ENCODE data around the gene ZNF223. TPM values are rescaled to one million over a fixed set of nuclear protein-coding genes. Genes with fewer than 3 reads are reported as not detected.

The ZNF223 gene
- total and polyA plus RNA-seq, 10 of the 15 experiments (the other 5 are each of a cell fraction or from before 2014, with no cell fraction given) = 0.05 to 3.7 (median 0.14) TPM; not detected in 4

DNA sequence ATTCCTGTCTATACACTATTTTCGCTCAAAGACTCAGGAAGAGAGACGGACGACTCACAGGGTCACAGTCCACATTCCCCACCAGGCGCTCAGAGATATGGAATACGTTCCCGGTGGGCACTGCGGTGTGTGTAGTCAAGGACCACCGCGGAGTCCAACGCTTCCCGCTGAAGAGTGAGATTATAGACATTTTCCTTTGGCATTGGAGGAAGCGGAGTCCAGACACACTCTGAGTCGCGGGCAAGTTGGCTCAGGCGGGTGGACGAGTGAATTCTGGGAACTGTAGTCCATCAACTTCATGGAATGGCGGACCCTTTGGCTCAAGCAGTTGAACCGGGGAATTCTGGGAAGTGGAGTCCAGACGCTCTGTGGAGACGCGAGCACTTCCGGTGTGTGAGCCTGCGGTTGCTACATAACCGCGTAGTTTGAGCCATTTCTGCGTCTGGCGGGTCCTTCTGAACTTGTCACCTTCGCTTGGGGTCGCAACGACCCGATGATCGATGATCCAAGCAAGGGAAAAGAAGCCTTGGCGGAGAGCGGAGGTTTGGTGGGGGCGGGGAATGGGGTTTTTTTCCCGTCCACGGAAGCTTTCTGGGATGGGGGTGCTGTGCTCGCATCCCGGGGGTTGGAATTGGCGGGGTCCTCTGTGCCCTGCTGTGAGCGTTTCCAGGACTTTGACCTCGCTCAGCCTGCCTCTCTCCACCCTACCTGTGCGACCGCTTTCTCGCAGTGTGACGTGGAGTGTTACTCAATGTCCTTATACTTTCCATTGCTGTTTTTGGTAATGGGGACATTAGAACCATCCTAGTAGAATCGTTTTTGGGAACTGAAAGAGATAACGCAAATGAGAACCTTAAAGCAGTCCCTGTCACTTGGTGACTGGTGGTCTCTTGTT is 49.0 kb upstream of the ZNF223 start, which contains the start of gene ZNF230 (continued):
- peak; percentile 86; the same call in 1 of the 2 replicates for TF ChIP-seq TARDBP (IDR thresholded peaks at IDR 0.05; ENCODE audit: borderline replicate concordance)
- TF ChIP-seq, protein P1, sequence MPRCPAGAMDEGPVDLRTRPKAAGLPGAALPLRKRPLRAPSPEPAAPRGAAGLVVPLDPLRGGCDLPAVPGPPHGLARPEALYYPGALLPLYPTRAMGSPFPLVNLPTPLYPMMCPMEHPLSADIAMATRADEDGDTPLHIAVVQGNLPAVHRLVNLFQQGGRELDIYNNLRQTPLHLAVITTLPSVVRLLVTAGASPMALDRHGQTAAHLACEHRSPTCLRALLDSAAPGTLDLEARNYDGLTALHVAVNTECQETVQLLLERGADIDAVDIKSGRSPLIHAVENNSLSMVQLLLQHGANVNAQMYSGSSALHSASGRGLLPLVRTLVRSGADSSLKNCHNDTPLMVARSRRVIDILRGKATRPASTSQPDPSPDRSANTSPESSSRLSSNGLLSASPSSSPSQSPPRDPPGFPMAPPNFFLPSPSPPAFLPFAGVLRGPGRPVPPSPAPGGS (IDR thresholded peaks at IDR 0.05; ENCODE audit: borderline replicate concordance, insufficient read depth, low read depth, low read length, poor library complexity, severe bottlenecking) = no peak
- TF ChIP-seq WRNIP1 (IDR thresholded peaks at IDR 0.05; ENCODE audit: borderline replicate concordance, low read depth, low read length) = no peak
- TF ChIP-seq BRCA1 (IDR thresholded peaks at IDR 0.05; ENCODE audit: low read depth, low read length) = no peak
- 0 out of 2 replicates have a peak, but pooled peaks have one; percentile 18 for TF ChIP-seq RCOR1 (conservative IDR thresholded peaks at IDR 0.05; ENCODE audit: low read depth, low read length)
- TF ChIP-seq, protein P2, sequence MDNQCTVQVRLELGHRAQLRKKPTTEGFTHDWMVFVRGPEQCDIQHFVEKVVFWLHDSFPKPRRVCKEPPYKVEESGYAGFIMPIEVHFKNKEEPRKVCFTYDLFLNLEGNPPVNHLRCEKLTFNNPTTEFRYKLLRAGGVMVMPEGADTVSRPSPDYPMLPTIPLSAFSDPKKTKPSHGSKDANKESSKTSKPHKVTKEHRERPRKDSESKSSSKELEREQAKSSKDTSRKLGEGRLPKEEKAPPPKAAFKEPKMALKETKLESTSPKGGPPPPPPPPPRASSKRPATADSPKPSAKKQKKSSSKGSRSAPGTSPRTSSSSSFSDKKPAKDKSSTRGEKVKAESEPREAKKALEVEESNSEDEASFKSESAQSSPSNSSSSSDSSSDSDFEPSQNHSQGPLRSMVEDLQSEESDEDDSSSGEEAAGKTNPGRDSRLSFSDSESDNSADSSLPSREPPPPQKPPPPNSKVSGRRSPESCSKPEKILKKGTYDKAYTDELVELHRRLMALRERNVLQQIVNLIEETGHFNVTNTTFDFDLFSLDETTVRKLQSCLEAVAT (IDR thresholded peaks at IDR 0.05) = peak; percentile 78; the same call in 1 of the 2 replicates
- no peak for TF ChIP-seq NRF1 (conservative IDR thresholded peaks at IDR 0.05; ENCODE audit: low read depth, low read length)
- TF ChIP-seq ZBED1 (IDR thresholded peaks at IDR 0.05; ENCODE audit: borderline replicate concordance) = no peak
- TF ChIP-seq RAD51 (IDR thresholded peaks at IDR 0.05) = no peak
- TF ChIP-seq DPF2 (IDR thresholded peaks at IDR 0.05) = 0 out of 2 replicates have a peak, but pooled peaks have one; percentile 45
- TF ChIP-seq RUNX3 (IDR thresholded peaks at IDR 0.05; ENCODE audit: low read length) = peak; percentile 95
- TF ChIP-seq CBFB (IDR thresholded peaks at IDR 0.05; ENCODE audit: low read depth) = peak; percentile 86; the same call in 1 of the 2 replicates
- peak; percentile 57; the same call in 1 of the 2 replicates for TF ChIP-seq POLR2AphosphoS5 (IDR thresholded peaks at IDR 0.05; ENCODE audit: low read length)
- TF ChIP-seq JUND (IDR thresholded peaks at IDR 0.05; ENCODE audit: low read depth, low read length) = no peak
- TF ChIP-seq KDM1A (IDR thresholded peaks at IDR 0.05; ENCODE audit: borderline replicate concordance) = no peak
- TF ChIP-seq RB1 (IDR thresholded peaks at IDR 0.05; ENCODE audit: borderline replicate concordance) = no peak; the same call in 1 of the 2 replicates
- TF ChIP-seq NR2F1 (conservative IDR thresholded peaks at IDR 0.05) = no peak; the same call in none of the 2 replicates
- TF ChIP-seq, protein P3, sequence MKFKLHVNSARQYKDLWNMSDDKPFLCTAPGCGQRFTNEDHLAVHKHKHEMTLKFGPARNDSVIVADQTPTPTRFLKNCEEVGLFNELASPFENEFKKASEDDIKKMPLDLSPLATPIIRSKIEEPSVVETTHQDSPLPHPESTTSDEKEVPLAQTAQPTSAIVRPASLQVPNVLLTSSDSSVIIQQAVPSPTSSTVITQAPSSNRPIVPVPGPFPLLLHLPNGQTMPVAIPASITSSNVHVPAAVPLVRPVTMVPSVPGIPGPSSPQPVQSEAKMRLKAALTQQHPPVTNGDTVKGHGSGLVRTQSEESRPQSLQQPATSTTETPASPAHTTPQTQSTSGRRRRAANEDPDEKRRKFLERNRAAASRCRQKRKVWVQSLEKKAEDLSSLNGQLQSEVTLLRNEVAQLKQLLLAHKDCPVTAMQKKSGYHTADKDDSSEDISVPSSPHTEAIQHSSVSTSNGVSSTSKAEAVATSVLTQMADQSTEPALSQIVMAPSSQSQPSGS (IDR thresholded peaks at IDR 0.05; ENCODE audit: low read length) = no peak
- TF ChIP-seq BHLHE40 (IDR thresholded peaks at IDR 0.05; ENCODE audit: borderline replicate concordance in 1 of 2, low read depth in 2 of 2, low read length in 1 of 2) = peak; percentile 57 to 65
- TF ChIP-seq KAT2A (conservative IDR thresholded peaks at IDR 0.05; ENCODE audit: control insufficient read depth, low read depth, low read length) = no peak
- TF ChIP-seq MTA3 (IDR thresholded peaks at IDR 0.05; ENCODE audit: borderline replicate concordance, low read length) = no peak
- TF ChIP-seq TBL1XR1 (IDR thresholded peaks at IDR 0.05; ENCODE audit: low read depth, low read length) = peak; percentile 55
- no peak for TF ChIP-seq BCL11A (IDR thresholded peaks at IDR 0.05; ENCODE audit: low read depth, low read length)
- TF ChIP-seq SUPT20H (IDR thresholded peaks at IDR 0.05; ENCODE audit: borderline replicate concordance, control insufficient read depth, low read depth, low read length) = no peak
- 0 out of 4 replicates have a peak, but pooled peaks of 1 of the 2 experiments have one; percentile 20 for TF ChIP-seq ETV6 (conservative IDR thresholded peaks at IDR 0.05 in 1 of 2, IDR thresholded peaks at IDR 0.05 in 1 of 2; ENCODE audit: borderline replicate concordance in 1 of 2, low read depth in 1 of 2)
- TF ChIP-seq, protein P4, sequence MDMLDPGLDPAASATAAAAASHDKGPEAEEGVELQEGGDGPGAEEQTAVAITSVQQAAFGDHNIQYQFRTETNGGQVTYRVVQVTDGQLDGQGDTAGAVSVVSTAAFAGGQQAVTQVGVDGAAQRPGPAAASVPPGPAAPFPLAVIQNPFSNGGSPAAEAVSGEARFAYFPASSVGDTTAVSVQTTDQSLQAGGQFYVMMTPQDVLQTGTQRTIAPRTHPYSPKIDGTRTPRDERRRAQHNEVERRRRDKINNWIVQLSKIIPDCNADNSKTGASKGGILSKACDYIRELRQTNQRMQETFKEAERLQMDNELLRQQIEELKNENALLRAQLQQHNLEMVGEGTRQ (IDR thresholded peaks at IDR 0.05; ENCODE audit: borderline replicate concordance, low read depth, low read length) = no peak
